PFSK-1 (cell line): ENCODE data around the gene LRCH1.

ENCODE experiments used
- FOXP2 ChIP-seq: optimal IDR thresholded peaks from 2 replicates; pipeline ENCODE3; 2011; ENCODE audit warnings: borderline replicate concordance, control low read depth, inconsistent platforms; ENCODE audit not compliant: insufficient read depth; ENCODE audit errors: extremely low read length, extremely low read depth
- POLR2AphosphoS5 ChIP-seq: IDR thresholded peaks from 2 replicates; pipeline ENCODE4 v1.6.1; 2012; ENCODE audit warnings: low read depth, mild to moderate bottlenecking, control low read depth, low read length, moderate library complexity
- REST ChIP-seq, 2 experiments: IDR thresholded peaks; 2 replicates each; pipeline versions ENCODE4 v1.6.1 to v1.8.0; 2011 to 2012; ENCODE audit warnings: low read depth in 2 of 2, low read length in 2 of 2, control low read depth in 1 of 2, inconsistent platforms in 1 of 2, mild to moderate bottlenecking in 1 of 2, moderate library complexity in 1 of 2; ENCODE audit not compliant: insufficient read depth in 1 of 2
- SIN3A ChIP-seq: IDR thresholded peaks from 2 replicates; pipeline ENCODE4 v1.6.1; 2012; ENCODE audit warnings: mild to moderate bottlenecking, low read length, moderate library complexity, borderline replicate concordance; ENCODE audit not compliant: insufficient read depth
- TAF1 ChIP-seq: IDR thresholded peaks from 2 replicates; pipeline ENCODE4 v1.6.1; 2012; ENCODE audit warnings: low read length, control low read depth, borderline replicate concordance; ENCODE audit not compliant: insufficient read depth

GRCh38 chr13:46757640-46758039 lies 204.7 kb downstream of the LRCH1 start:
- TF ChIP-seq REST (IDR thresholded peaks at IDR 0.05; ENCODE audit: insufficient read depth in 1 of 2, low read depth in 2 of 2, low read length in 2 of 2), result no peak
- no peak for TF ChIP-seq POLR2AphosphoS5
- TF ChIP-seq TAF1, result no peak
- no peak for TF ChIP-seq FOXP2
- TF ChIP-seq SIN3A, result no peak
